ENCODE data around the gene AMZ2.

AMZ2 gene

GRCh38 chr17:68289936-68290267, 42.1 kb downstream of the AMZ2 start:
- H3K79me2 ChIP-seq (ENCODE audit: low read length): peaks cover 79% of the 10 kb centered on the region
- TF ChIP-seq, protein P1, sequence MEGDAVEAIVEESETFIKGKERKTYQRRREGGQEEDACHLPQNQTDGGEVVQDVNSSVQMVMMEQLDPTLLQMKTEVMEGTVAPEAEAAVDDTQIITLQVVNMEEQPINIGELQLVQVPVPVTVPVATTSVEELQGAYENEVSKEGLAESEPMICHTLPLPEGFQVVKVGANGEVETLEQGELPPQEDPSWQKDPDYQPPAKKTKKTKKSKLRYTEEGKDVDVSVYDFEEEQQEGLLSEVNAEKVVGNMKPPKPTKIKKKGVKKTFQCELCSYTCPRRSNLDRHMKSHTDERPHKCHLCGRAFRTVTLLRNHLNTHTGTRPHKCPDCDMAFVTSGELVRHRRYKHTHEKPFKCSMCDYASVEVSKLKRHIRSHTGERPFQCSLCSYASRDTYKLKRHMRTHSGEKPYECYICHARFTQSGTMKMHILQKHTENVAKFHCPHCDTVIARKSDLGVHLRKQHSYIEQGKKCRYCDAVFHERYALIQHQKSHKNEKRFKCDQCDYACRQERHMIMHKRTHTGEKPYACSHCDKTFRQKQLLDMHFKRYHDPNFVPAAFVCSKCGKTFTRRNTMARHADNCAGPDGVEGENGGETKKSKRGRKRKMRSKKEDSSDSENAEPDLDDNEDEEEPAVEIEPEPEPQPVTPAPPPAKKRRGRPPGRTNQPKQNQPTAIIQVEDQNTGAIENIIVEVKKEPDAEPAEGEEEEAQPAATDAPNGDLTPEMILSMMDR (IDR thresholded peaks at IDR 0.05; ENCODE audit: low read depth, low read length): no peak
- TF ChIP-seq EZH2phosphoT487 (IDR thresholded peaks at IDR 0.05; ENCODE audit: low read depth): no peak
- H3K27me3 ChIP-seq (ENCODE audit: low read depth, low read length): no peaks in the 10 kb centered on the region
- H4K20me1 ChIP-seq (ENCODE audit: insufficient read depth, low read length): no peaks in the 10 kb centered on the region
- H3K9me3 ChIP-seq (ENCODE audit: insufficient read depth, low read length): no peaks in the 10 kb centered on the region
- H3K4me2 ChIP-seq (ENCODE audit: low read length): peak overlapping the region; percentile 96
- H3K4me3 ChIP-seq (ENCODE audit: low read length): peak overlapping the region; percentile 92
- H2AFZ ChIP-seq (ENCODE audit: low read depth, low read length): no peak overlapping the region
- peak overlapping the region; percentile 99 for H3K27ac ChIP-seq (ENCODE audit: low read length)
- H3K9ac ChIP-seq (ENCODE audit: low read length): peak overlapping the region; percentile 92
- peaks cover 6% of the 10 kb centered on the region for H3K36me3 ChIP-seq (replicated peaks; ENCODE audit: low read depth, low read length)
- peaks cover 49% of the 10 kb centered on the region for H3K4me1 ChIP-seq (ENCODE audit: low read length)

DNA sequence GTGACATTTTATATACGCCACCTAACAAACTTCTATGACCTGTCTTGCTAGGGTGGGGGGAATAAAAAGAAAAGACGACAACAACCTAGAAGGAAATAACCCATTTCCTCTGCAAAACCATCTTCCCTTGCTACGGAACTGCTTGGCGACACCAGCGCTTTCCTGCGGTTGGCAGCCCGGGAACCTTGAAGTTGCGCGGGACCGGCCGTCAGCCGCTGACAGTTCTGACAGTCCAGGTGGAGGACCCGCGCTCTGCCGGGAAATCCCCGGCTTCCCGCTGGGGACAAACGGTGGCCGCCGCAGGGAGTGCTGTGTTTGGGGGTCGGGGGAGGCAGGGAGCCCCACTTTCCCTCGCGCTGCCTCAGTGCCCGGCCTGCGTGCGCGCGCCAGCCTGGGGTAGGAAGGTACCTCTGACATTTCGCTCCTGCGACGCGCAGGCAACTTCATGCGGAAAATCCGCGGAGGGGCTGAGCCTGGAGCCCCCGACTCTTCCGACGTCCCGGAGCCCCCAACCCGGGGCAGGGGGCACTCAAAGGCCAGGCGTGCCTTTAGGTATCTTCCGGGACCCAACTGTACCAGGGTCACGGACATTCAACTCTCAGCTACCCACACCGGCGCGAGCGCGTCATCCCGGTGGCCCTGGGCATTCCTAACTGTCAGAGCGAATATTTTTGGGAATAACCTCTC, 42.6 kb downstream of the AMZ2 start:
- no peaks in the 10 kb centered on the region for H3K27me3 ChIP-seq (ENCODE audit: low read depth, low read length)
- peak overlapping the region; percentile 99 for H3K27ac ChIP-seq (ENCODE audit: low read length)
- H3K36me3 ChIP-seq (replicated peaks; ENCODE audit: low read depth, low read length): peaks cover 3% of the 10 kb centered on the region
- H3K4me1 ChIP-seq (ENCODE audit: low read length): peaks cover 49% of the 10 kb centered on the region
- no peak for TF ChIP-seq EZH2phosphoT487 (IDR thresholded peaks at IDR 0.05; ENCODE audit: low read depth)
- TF ChIP-seq, protein P1 (IDR thresholded peaks at IDR 0.05; ENCODE audit: low read depth, low read length): no peak
- H3K4me3 ChIP-seq (ENCODE audit: low read length): peak overlapping the region; percentile 92
- no peaks in the 10 kb centered on the region for H4K20me1 ChIP-seq (ENCODE audit: insufficient read depth, low read length)
- peaks cover 77% of the 10 kb centered on the region for H3K79me2 ChIP-seq (ENCODE audit: low read length)
- no peak overlapping the region for H2AFZ ChIP-seq (ENCODE audit: low read depth, low read length)
- peak overlapping the region; percentile 92 for H3K9ac ChIP-seq (ENCODE audit: low read length)
- no peaks in the 10 kb centered on the region for H3K9me3 ChIP-seq (ENCODE audit: insufficient read depth, low read length)
- peak overlapping the region; percentile 96 for H3K4me2 ChIP-seq (ENCODE audit: low read length)

GRCh38 chr17:68290955-68291835, 43.4 kb downstream of the AMZ2 start, which contains the start of the genes ARSG and SLC16A6:
ARSG (plus strand) TSS chr17:68291495; CDS start chr17:68307494, 15,999 bp downstream.
SLC16A6 (minus strand) TSS chr17:68291127; CDS start chr17:68278320, 12,807 bp downstream.
- H3K4me1 ChIP-seq (ENCODE audit: low read length): peaks cover 46% of the 10 kb centered on the region
- H4K20me1 ChIP-seq (ENCODE audit: insufficient read depth, low read length): no peaks in the 10 kb centered on the region
- peak within 1 kb of the TSS; percentile 92 for H3K9ac ChIP-seq (ENCODE audit: low read length)
- H2AFZ ChIP-seq (ENCODE audit: low read depth, low read length): peak within 1 kb of the TSS; percentile 56; the same call in 1 of the 2 replicates
- peak within 1 kb of the TSS; percentile 92 for H3K4me3 ChIP-seq (ENCODE audit: low read length)
- peaks cover under 1% of the 10 kb centered on the region for H3K36me3 ChIP-seq (replicated peaks; ENCODE audit: low read depth, low read length)
- peak within 1 kb of the TSS; percentile 99 for H3K27ac ChIP-seq (ENCODE audit: low read length)
- H3K79me2 ChIP-seq (ENCODE audit: low read length): peaks cover 70% of the 10 kb centered on the region
- no peaks in the 10 kb centered on the region for H3K9me3 ChIP-seq (ENCODE audit: insufficient read depth, low read length)
- no peak for TF ChIP-seq EZH2phosphoT487 (IDR thresholded peaks at IDR 0.05; ENCODE audit: low read depth)
- TF ChIP-seq, protein P1 (IDR thresholded peaks at IDR 0.05; ENCODE audit: low read depth, low read length): no peak
- H3K4me2 ChIP-seq (ENCODE audit: low read length): peak within 1 kb of the TSS; percentile 96
- H3K27me3 ChIP-seq (ENCODE audit: low read depth, low read length): no peaks in the 10 kb centered on the region

Data from OCI-LY3 (cell line).